GM23248 (cell line): ENCODE data around the gene MYRIP. TPM values are rescaled to one million over a fixed set of nuclear protein-coding genes. Genes with fewer than 3 reads are reported as not detected.

Experiments
- DNase-seq: peaks from one replicate; pipeline ENCODE4 v3.0.0-alpha.2; 2015
- H2AFZ ChIP-seq: fragments of 200-600 bp; sonication (generic); 2 replicates; pipeline ENCODE4 v1.6.1; 2016; ENCODE audit warnings: antibody characterized with exemption
- H3F3A ChIP-seq: fragments of 200-600 bp; sonication (generic); 2 replicates; pipeline ENCODE4 v1.6.1; 2016; ENCODE audit warnings: mild to moderate bottlenecking, antibody characterized with exemption, mixed run types; ENCODE audit not compliant: insufficient read depth
- H3K27ac ChIP-seq: fragments of 200-600 bp; sonication (generic); 2 replicates; pipeline ENCODE4 v1.5.1; 2016; ENCODE audit warnings: mild to moderate bottlenecking
- H3K27me3 ChIP-seq: fragments of 200-600 bp; sonication (generic); replicated peaks from 2 replicates; pipeline ENCODE4 v1.6.1; 2016; ENCODE audit warnings: mild to moderate bottlenecking; ENCODE audit not compliant: insufficient read depth
- H3K36me3 ChIP-seq: fragments of 200-600 bp; sonication (generic); 2 replicates; pipeline ENCODE4 v1.6.1; 2016; ENCODE audit warnings: low read depth, mild to moderate bottlenecking
- H3K4me1 ChIP-seq: fragments of 200-600 bp; sonication (generic); 2 replicates; pipeline ENCODE4 v1.6.1; 2016; ENCODE audit warnings: mild to moderate bottlenecking; ENCODE audit not compliant: insufficient read depth
- H3K4me2 ChIP-seq: fragments of 200-600 bp; sonication (generic); one replicate; pipeline ENCODE4 v1.6.1; 2016; ENCODE audit warnings: mild to moderate bottlenecking; ENCODE audit not compliant: unreplicated experiment
- H3K4me3 ChIP-seq: fragments of 200-600 bp; sonication (generic); 2 replicates; pipeline ENCODE4 v1.5.1; 2016; ENCODE audit warnings: mild to moderate bottlenecking
- H3K79me2 ChIP-seq: fragments of 200-600 bp; sonication (generic); 2 replicates; pipeline ENCODE4 v1.6.1; 2016; ENCODE audit warnings: mild to moderate bottlenecking; ENCODE audit not compliant: insufficient read depth
- H3K9ac ChIP-seq: fragments of 200-600 bp; sonication (generic); 2 replicates; pipeline ENCODE4 v1.6.1; 2016; ENCODE audit warnings: mild to moderate bottlenecking
- H3K9me2 ChIP-seq: fragments of 200-600 bp; sonication (generic); 2 replicates; pipeline ENCODE4 v1.6.1; 2016; ENCODE audit warnings: mixed run types, mild to moderate bottlenecking, moderate library complexity; ENCODE audit not compliant: insufficient read depth
- H3K9me3 ChIP-seq: fragments of 200-600 bp; sonication (generic); one replicate; pipeline ENCODE4 v1.6.1; 2017; ENCODE audit warnings: low read depth
- H4K20me1 ChIP-seq: fragments of 200-600 bp; sonication (generic); 2 replicates; pipeline ENCODE4 v1.6.0; 2016; ENCODE audit not compliant: insufficient read depth
- EZH2 ChIP-seq: fragments of 200-600 bp; sonication (generic); IDR thresholded peaks from 2 replicates; pipeline ENCODE4 v1.6.1; 2018; ENCODE audit warnings: antibody characterized with exemption, mild to moderate bottlenecking; ENCODE audit not compliant: insufficient read depth, poor library complexity, severe bottlenecking
- EZH2phosphoT487 ChIP-seq: fragments of 200-600 bp; sonication (generic); IDR thresholded peaks from 2 replicates; pipeline ENCODE4 v1.6.1; 2018; ENCODE audit warnings: antibody characterized with exemption, moderate library complexity, mild to moderate bottlenecking, low read depth; ENCODE audit not compliant: insufficient read depth
- WGBS, 2 experiments: methylation state at CpG; one replicate each; pipeline ENCODE4 v1.1.6; 2015 to 2017; ENCODE audit warnings: low lambda C conversion rate in 2 of 2, low coverage in 1 of 2; ENCODE audit errors: missing lambda C conversion rate in 2 of 2; 5-methylcytosine and 5-hydroxymethylcytosine counted together
- in situ Hi-C: fragments of 300-500 bp; cut with MboI; formaldehyde crosslinking; loops from 2 replicates; pipeline ENCODE4 v1.15.0; 2020
- polyA plus RNA-seq: library from polyadenylated mRNA; unstranded; fragments of >200 nt; fragmentation: Nextera tagmentation; extraction: Ambion mirVana; gene quantifications from 2 replicates; pipeline ENCODE4 v1.2.1, GENCODE V29; 2016
- total RNA-seq: library from RNA; depleted of rRNA; stranded (reverse); fragments of >200 nt; shearing (Covaris generic); gene quantifications from 2 replicates; pipeline ENCODE4 v1.2.3, GENCODE V29; 2014

Gene MYRIP
- total and polyA plus RNA-seq, 2 experiments from 2014 or later, result 0.11 to 0.32 TPM

- no peaks in the 10 kb centered on the region for H3K9me3 ChIP-seq
- H2AFZ ChIP-seq, result no peak overlapping the region
- no peak overlapping the region for H3K4me3 ChIP-seq
- WGBS, 2 experiments, result 74 to 75% methylated on average over 6 of the region's 6 CpGs
- no peaks in the 10 kb centered on the region for H3F3A ChIP-seq
- no peaks in the 10 kb centered on the region for H3K4me1 ChIP-seq
- no peaks in the 10 kb centered on the region for H3K9me2 ChIP-seq
- H3K36me3 ChIP-seq, result no peaks in the 10 kb centered on the region
- TF ChIP-seq EZH2 (no peak), EZH2phosphoT487 (no peak)
- no peaks in the 10 kb centered on the region for H3K27me3 ChIP-seq
- in situ Hi-C loops, result no loop called here
- DNase-seq, result no peak
- H4K20me1 ChIP-seq, result no peaks in the 10 kb centered on the region
- no peak overlapping the region for H3K4me2 ChIP-seq
- H3K9ac ChIP-seq, result no peak overlapping the region
- no peak overlapping the region for H3K27ac ChIP-seq
- H3K79me2 ChIP-seq, result no peaks in the 10 kb centered on the region
These were observed 351.5 kb downstream of the MYRIP start for GRCh38 chr3:40160933-40161332.

DNA sequence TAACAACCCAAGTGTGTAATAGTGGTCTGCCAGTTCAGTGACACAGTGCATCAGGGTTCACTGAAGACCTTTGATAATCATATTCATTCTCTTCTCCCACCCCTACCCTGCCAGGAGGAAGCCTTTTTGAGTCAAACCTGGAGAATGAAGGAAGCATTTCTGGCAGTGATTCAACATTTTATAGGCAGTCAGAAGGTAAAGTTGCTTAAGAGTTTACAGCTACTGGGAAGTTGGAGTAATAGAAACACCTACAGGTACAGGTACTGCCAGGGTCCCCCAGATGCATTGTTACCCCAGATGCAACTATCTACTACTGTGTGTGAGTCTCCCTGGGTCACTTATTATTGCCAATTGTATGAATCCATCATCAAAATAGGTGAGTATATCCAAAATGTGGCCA lies 353.2 kb downstream of the MYRIP start:
- Histone ChIP-seq H3K9ac (no peak overlapping the region), H3K36me3 (no peaks in the 10 kb centered on the region), H3K4me3 (no peak overlapping the region), H3K9me2 (no peaks in the 10 kb centered on the region), H3F3A (no peaks in the 10 kb centered on the region), H3K4me1 (no peaks in the 10 kb centered on the region), H3K4me2 (no peak overlapping the region), H2AFZ (no peak overlapping the region), H3K79me2 (no peaks in the 10 kb centered on the region), H3K27ac (no peak overlapping the region), H3K9me3 (no peaks in the 10 kb centered on the region), H3K27me3 (no peaks in the 10 kb centered on the region), H4K20me1 (no peaks in the 10 kb centered on the region)
- DNase-seq, result no peak
- TF ChIP-seq EZH2 (no peak), EZH2phosphoT487 (no peak)
- in situ Hi-C loops, result no loop called here

DNA sequence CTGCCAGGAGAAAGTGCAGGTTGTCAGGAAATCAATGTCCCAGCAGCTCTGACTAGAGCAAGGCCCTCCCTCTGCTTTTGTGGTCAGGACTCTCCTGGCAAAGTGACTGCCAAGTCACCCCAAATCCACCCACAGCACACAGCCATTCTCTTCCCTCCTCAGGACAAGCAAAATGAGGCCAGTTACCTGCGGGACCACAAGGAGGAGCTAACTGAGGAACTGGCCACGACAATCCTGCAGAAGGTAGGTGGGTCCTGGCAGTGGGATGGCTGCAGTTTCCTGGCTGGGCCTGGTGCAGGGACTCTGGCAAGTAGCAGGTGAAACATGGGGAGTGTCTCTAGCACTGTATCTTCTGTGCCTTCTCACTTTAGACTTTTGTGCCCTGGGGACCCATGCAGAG lies 357.6 kb downstream of the MYRIP start:
- Histone ChIP-seq H3K36me3 (no peaks in the 10 kb centered on the region), H4K20me1 (no peaks in the 10 kb centered on the region), H3K4me3 (no peak overlapping the region), H3K79me2 (no peaks in the 10 kb centered on the region), H3K9me2 (no peaks in the 10 kb centered on the region), H3F3A (no peaks in the 10 kb centered on the region), H3K27me3 (no peaks in the 10 kb centered on the region), H3K9me3 (no peaks in the 10 kb centered on the region), H3K27ac (no peak overlapping the region), H2AFZ (no peak overlapping the region), H3K4me1 (no peaks in the 10 kb centered on the region), H3K9ac (no peak overlapping the region), H3K4me2 (no peak overlapping the region)
- in situ Hi-C loops, result no loop called here
- no peak for DNase-seq
- TF ChIP-seq EZH2, result no peak
- no peak for TF ChIP-seq EZH2phosphoT487
- WGBS, 2 experiments, result 23 to 43% methylated on average over 2 of the region's 2 CpGs

DNA sequence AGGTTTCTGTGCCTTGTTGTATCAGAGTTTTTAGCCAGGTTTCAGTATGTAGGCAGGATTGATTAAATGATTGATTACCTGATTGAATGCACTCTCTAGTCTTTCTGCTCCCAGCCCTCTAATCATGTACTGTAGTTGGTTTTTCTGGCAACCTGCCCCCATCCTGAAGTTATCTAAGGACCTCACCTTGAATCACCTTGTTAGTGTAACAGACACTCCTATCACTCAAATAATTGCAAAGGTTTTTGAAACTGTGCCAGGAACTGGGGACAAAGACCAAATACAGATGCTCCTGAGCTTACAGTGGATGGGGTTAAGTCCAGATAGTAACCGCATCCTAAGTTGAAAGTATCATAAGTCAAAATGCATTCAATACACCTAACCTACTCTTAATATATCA lies 358.5 kb downstream of the MYRIP start:
- no peak overlapping the region for H3K4me3 ChIP-seq
- no peaks in the 10 kb centered on the region for H3K9me3 ChIP-seq
- no peak overlapping the region for H3K9ac ChIP-seq
- DNase-seq, result no peak
- WGBS, 2 experiments, result 95 to 100% methylated on average over 1 of the region's 1 CpG
- no peak overlapping the region for H3K27ac ChIP-seq
- no peaks in the 10 kb centered on the region for H3K9me2 ChIP-seq
- no peaks in the 10 kb centered on the region for H3K4me1 ChIP-seq
- in situ Hi-C loops, result no loop called here
- H2AFZ ChIP-seq, result no peak overlapping the region
- H3K4me2 ChIP-seq, result no peak overlapping the region
- H3F3A ChIP-seq, result no peaks in the 10 kb centered on the region
- no peaks in the 10 kb centered on the region for H3K27me3 ChIP-seq
- H4K20me1 ChIP-seq, result no peaks in the 10 kb centered on the region
- no peaks in the 10 kb centered on the region for H3K79me2 ChIP-seq
- no peaks in the 10 kb centered on the region for H3K36me3 ChIP-seq
- TF ChIP-seq EZH2phosphoT487 (no peak), EZH2 (no peak)

DNA sequence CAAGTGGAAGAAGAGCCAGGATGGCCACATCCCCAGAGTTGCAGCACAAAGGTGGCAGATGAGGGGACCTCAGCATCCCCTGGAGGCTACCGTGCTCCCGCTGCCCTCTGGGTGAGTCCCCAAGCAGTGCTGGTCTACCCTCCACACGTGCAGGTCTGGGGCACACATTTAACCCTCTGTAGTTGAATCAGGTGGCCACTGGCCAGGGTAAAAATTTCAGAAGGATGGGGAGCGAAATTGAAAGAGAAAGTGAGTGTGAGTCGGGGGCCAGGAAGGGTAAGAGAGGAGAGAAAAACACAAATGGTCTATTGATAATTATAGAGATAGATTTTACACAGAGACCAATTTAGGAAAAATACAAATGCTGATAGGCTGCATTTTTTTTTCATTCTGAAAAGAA lies 360.6 kb downstream of the MYRIP start:
- H3K9me3 ChIP-seq, result no peaks in the 10 kb centered on the region

More for the DNA sequence above, 360.6 kb downstream of the MYRIP start:
- Histone ChIP-seq H3K27me3 (no peaks in the 10 kb centered on the region), H3K27ac (no peak overlapping the region), H3K79me2 (no peaks in the 10 kb centered on the region), H3K36me3 (no peaks in the 10 kb centered on the region), H2AFZ (no peak overlapping the region), H3K4me2 (no peak overlapping the region), H3K9me2 (no peaks in the 10 kb centered on the region), H3K4me3 (no peak overlapping the region), H3K4me1 (peaks cover 4% of the 10 kb centered on the region; the same call in 1 of the 2 replicates), H3K9ac (no peak overlapping the region), H4K20me1 (no peaks in the 10 kb centered on the region), H3F3A (no peaks in the 10 kb centered on the region)
- in situ Hi-C loops, result loop anchor here (10.0 kb wide), 1 partner anchor 185 kb away; no protein-coding TSS in a partner anchor
- DNase-seq, result no peak
- 49 to 55% methylated on average over 5 of the region's 5 CpGs for WGBS, 2 experiments
- no peak for TF ChIP-seq EZH2
- TF ChIP-seq EZH2phosphoT487, result no peak
